Eye (tissue), 1 donor: ENCODE data around the gene AUTS2.

Experiments used
- DNase-seq: peaks from one replicate; pipeline ENCODE4 v3.0.0-alpha.2; 2015

Gene AUTS2

GRCh38 chr7:70044981-70045380 lies 446.7 kb downstream of the AUTS2 start:
- no peak for DNase-seq

GRCh38 chr7:70047384-70047783 lies 449.1 kb downstream of the AUTS2 start:
- DNase-seq: no peak

GRCh38 chr7:70047891-70048448 lies 449.7 kb downstream of the AUTS2 start:
- DNase-seq: no peak

GRCh38 chr7:70051726-70052125 lies 453.5 kb downstream of the AUTS2 start:
- DNase-seq: no peak

GRCh38 chr7:70052691-70053090 lies 454.4 kb downstream of the AUTS2 start:
- DNase-seq: no peak

- no peak for DNase-seq
Observed at GRCh38 chr7:70053421-70053820, 455.1 kb downstream of the AUTS2 start.

GRCh38 chr7:70053989-70054388 lies 455.7 kb downstream of the AUTS2 start:
- no peak for DNase-seq

- DNase-seq: no peak
Observed at GRCh38 chr7:70056363-70056762, 458.1 kb downstream of the AUTS2 start.

GRCh38 chr7:70060298-70061068 lies 462.2 kb downstream of the AUTS2 start:
- no peak for DNase-seq

- no peak for DNase-seq
Observed at GRCh38 chr7:70063371-70063770, 465.1 kb downstream of the AUTS2 start.

GRCh38 chr7:70063927-70064326 lies 465.7 kb downstream of the AUTS2 start:
- no peak for DNase-seq

GRCh38 chr7:70066844-70067243 lies 468.6 kb downstream of the AUTS2 start:
- no peak for DNase-seq

GRCh38 chr7:70068531-70068930 lies 470.3 kb downstream of the AUTS2 start:
- DNase-seq: no peak

GRCh38 chr7:70069977-70070376 lies 471.7 kb downstream of the AUTS2 start:
- DNase-seq: no peak

- DNase-seq: peak; percentile 66
Observed at GRCh38 chr7:70071766-70072165, 473.5 kb downstream of the AUTS2 start.

GRCh38 chr7:70072220-70072619 lies 473.9 kb downstream of the AUTS2 start:
- DNase-seq: peak; percentile 67

GRCh38 chr7:70076325-70076724 lies 478.1 kb downstream of the AUTS2 start:
- no peak for DNase-seq

GRCh38 chr7:70082099-70082611 lies 483.9 kb downstream of the AUTS2 start:
- peak; percentile 74 for DNase-seq

GRCh38 chr7:70091362-70091761 lies 493.1 kb downstream of the AUTS2 start:
- DNase-seq: no peak

GRCh38 chr7:70092314-70093204 lies 494.3 kb downstream of the AUTS2 start:
- DNase-seq: peak; percentile 80

- DNase-seq: peak; percentile 43
Observed at GRCh38 chr7:70093205-70093904, 495.1 kb downstream of the AUTS2 start.

- DNase-seq: peak; percentile 21
Observed at GRCh38 chr7:70094831-70095230, 496.6 kb downstream of the AUTS2 start.

- peak; percentile 42 for DNase-seq
Observed at GRCh38 chr7:70097645-70098044, 499.4 kb downstream of the AUTS2 start.
